Hypothalamus (tissue), 51 donors: ENCODE results near the gene CCNJL.
"Not testable (repeated sequence)": the region's sequence is repeated elsewhere in the genome, so short reads cannot be mapped to it uniquely, and the experiment has no call there.

Source experiments
- DNase-seq, 51 donors: peaks; one replicate each; lab custom pipeline; 2025; lab: John Stamatoyannopoulos, UW

The CCNJL gene

GRCh38 chr5:160334716-160335115 lies 22.4 kb upstream of the CCNJL start:
- not testable (repeated sequence) for DNase-seq

GRCh38 chr5:160333721-160334120 lies 21.4 kb upstream of the CCNJL start:
- DNase-seq = no peak

GRCh38 chr5:160330212-160330611 lies 17.8 kb upstream of the CCNJL start:
- no peak for DNase-seq

- no peak for DNase-seq
Observed at GRCh38 chr5:160327818-160328217, 15.5 kb upstream of the CCNJL start.

GRCh38 chr5:160326981-160327380 lies 14.6 kb upstream of the CCNJL start:
- no peak for DNase-seq

GRCh38 chr5:160325716-160326115 lies 13.4 kb upstream of the CCNJL start:
- DNase-seq = no peak

GRCh38 chr5:160324886-160325285 lies 12.5 kb upstream of the CCNJL start:
- DNase-seq = no peak

- DNase-seq = no peak
Observed at GRCh38 chr5:160318409-160318808, 6.0 kb upstream of the CCNJL start.

- DNase-seq = no peak
Observed at GRCh38 chr5:160317434-160317833, 5.1 kb upstream of the CCNJL start.

GRCh38 chr5:160315968-160316367 lies 3.6 kb upstream of the CCNJL start:
- no peak for DNase-seq

- peak in 1 of 51 donors; percentile 26 for DNase-seq
Observed at GRCh38 chr5:160312960-160313727, 780 bp upstream of the CCNJL start.

GRCh38 chr5:160311491-160312133 lies 752 bp downstream of the CCNJL start:
- DNase-seq = peak in 1 of 51 donors; percentile 3

GRCh38 chr5:160310552-160311295 lies 1.6 kb downstream of the CCNJL start:
- no peak for DNase-seq

- DNase-seq = no peak
Observed at GRCh38 chr5:160310140-160310539, 2.2 kb downstream of the CCNJL start.

- no peak for DNase-seq
Observed at GRCh38 chr5:160306696-160307095, 5.7 kb downstream of the CCNJL start.

- no peak for DNase-seq
Observed at GRCh38 chr5:160305319-160305718, 7.0 kb downstream of the CCNJL start.

- no peak for DNase-seq
Observed at GRCh38 chr5:160303690-160304089, 8.7 kb downstream of the CCNJL start.

- DNase-seq = no peak
Observed at GRCh38 chr5:160298189-160298588, 14.2 kb downstream of the CCNJL start.

GRCh38 chr5:160297776-160298175 lies 14.6 kb downstream of the CCNJL start:
- DNase-seq = no peak

- DNase-seq = no peak
Observed at GRCh38 chr5:160297004-160297403, 15.4 kb downstream of the CCNJL start.

- no peak for DNase-seq
Observed at GRCh38 chr5:160296496-160296895, 15.9 kb downstream of the CCNJL start.
